HG02678 (cell line): ENCODE results near the gene HIBADH.
"Not testable (repeated sequence)": the region's sequence is repeated elsewhere in the genome, so short reads cannot be mapped to it uniquely, and the experiment has no call there.

ENCODE experiments used
- ATAC-seq: cut with Tn5 transposase; IDR thresholded peaks from one replicate; pipeline ENCODE4 v1.9.1; 2021; ENCODE audit warnings: mild to moderate bottlenecking, moderate library complexity; ENCODE audit not compliant: unreplicated experiment

Gene HIBADH

DNA sequence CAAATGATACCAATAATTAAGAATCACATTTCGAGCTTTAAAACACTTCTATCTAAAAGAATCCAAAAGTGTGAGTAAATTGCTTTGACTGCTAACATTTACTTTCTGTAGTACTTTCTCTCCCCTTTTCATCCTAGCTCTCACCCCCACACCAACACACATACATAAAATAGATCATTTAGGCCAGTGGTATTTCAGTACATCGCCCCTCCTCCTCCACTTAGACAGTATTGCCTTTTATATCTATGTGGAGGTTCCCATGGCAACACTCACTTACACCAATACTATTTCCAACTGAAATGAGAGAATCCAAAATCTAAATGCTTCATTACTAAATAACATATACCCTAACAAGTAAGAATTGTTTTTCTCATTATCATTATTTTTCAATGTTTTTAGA, 58.9 kb downstream of the HIBADH start:
- no peak for ATAC-seq

GRCh38 chr7:27602766-27603165, 59.9 kb downstream of the HIBADH start:
- ATAC-seq: no peak

- no peak for ATAC-seq
These were observed 61.5 kb downstream of the HIBADH start for GRCh38 chr7:27601217-27601616.

DNA sequence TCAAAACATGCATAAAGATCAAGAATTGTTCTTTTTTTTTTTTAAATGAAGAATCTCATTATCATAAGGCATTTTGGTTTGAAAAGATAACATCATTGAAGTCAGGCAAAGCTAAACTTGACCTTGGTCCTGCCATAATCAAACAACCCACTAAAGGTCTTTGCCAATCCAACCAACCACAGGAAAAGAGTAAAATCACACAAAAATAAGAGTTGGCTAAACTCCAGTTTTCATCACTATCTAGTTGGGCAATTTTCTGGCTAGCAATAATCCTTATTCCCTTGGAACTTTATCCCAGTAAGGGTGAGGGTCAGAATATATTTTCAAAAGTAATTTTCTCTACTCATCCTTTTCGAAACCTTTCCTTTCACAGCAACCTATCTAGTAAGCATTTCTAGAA, 62.4 kb downstream of the HIBADH start:
- ATAC-seq: no peak

DNA sequence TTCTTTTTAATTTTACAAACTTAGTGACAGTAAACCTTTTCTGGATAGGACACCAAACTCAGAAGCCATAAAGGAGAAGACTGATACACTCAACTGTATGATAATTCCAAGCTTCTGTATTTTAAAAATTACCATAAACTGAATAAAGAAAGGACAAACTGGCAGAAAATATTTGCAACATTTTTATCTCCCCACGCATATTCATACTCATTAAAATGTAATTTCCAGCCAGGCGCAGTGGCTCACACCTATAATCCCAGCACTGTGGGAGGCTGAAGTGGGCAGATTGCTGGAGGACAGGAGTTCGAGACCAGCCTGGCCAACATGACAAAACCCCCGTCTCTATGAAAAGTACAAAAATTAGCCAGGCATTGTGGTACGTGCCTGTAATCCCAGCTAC, 67.7 kb downstream of the HIBADH start:
- ATAC-seq: no peak

DNA sequence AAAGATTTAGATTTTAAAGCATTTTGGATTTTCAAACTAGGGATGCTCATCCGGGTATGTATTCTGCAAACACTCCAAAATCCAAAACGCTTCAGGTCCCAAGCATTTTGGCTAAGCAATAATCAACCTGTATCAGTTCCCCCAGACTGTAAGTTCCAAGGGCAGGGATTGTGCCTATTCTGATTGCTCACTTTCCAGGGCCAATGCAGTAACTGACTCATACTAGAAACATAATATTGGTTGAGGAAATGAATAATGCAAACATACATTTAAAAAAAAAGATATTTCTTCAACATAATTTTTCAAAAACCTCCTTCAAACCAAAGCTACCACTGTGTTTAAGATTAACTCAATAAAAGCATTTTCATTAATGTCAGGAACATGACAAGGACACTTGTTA, 69.5 kb downstream of the HIBADH start:
- no peak for ATAC-seq

- ATAC-seq: no peak
These were observed 72.3 kb downstream of the HIBADH start for GRCh38 chr7:27590416-27590815.

DNA sequence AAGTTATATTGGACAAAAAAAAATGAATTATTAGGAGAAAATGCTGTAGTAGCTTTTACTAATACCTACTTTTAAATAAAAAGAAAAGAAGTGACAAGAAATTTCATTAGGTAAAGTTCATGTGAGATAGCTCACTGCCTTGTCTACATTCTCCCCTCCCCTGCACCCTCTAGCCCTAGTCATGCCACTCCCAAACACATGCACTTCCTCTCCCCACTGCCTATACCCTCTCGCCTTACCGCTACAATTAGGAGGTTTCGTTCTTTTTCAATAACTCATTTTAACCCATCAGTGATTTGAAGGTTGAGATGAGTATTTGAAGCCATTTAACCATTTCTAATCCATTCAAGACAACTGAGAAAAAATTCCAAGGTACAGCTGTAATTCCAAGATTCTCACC, 75.3 kb downstream of the HIBADH start:
- ATAC-seq: peak; percentile 33

GRCh38 chr7:27586825-27587224, 75.9 kb downstream of the HIBADH start:
- ATAC-seq: peak; percentile 96

GRCh38 chr7:27585781-27586447, 76.8 kb downstream of the HIBADH start:
- no peak for ATAC-seq

- ATAC-seq: no peak
These were observed 80.8 kb downstream of the HIBADH start for GRCh38 chr7:27581906-27582305.

DNA sequence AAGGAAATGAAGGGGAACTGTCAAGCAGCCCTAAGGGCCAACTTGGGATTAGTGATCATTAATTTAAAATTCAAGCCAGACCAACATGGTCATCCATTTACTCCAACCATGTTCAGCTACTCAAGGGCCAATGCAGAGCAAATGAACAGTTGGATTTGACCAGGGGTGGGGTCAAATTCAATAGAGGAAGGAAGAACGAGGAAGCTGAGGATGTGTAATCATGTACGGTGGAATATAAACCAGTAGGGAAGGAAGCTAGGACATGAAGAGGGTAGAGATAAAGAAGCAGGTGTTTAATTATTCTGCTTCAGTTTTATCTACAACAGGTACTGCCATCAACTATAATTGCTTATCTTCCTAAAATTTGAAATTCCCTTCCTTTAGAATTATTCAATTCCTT, 81.6 kb downstream of the HIBADH start:
- ATAC-seq: no peak

GRCh38 chr7:27579565-27579964, 83.1 kb downstream of the HIBADH start:
- no peak for ATAC-seq

DNA sequence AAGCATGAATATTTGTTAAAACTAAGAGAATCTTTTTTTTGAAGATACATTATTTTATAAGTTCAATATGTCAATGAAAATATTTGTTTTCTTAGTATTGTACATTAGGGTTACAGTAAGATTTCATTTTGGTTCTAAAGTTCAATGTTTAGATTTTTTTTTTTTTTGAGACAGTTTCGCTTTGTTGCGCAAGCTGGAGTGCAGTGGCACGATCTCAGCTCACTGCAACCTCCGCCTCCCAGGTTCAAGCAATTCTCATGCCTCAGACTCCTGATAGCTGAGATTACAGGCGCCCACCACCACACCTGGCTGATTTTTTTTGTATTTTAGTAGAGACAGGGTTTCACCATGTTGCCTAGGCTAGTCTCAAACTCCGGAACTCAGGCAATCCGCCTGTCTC, 84.5 kb downstream of the HIBADH start:
- not testable (repeated sequence) for ATAC-seq

DNA sequence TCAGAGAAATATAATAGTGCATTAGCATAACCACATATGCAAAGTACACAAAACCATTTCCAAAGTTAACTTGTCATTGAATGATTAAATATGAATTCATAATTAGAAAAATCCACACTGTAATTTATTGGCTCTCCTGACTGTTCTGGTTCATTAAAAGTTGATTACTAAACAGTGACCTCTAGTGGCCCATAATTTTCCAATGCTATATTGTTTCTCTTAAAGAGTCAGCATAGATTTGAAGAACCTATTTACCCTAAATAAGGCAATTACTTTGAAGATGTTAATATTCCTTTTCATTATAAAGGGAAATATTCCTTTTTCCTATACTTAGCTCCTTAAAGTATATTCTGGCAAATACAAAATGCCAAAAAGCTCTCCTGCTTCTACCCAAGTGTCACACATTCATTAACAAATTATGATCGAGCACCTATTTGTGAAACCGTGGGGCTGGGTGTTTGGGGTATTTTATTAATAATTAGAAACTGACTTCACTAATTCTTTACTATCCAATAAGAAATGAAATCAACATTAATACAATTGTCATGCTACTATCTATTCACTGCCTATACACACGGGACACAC, 86.2 kb downstream of the HIBADH start:
- no peak for ATAC-seq

DNA sequence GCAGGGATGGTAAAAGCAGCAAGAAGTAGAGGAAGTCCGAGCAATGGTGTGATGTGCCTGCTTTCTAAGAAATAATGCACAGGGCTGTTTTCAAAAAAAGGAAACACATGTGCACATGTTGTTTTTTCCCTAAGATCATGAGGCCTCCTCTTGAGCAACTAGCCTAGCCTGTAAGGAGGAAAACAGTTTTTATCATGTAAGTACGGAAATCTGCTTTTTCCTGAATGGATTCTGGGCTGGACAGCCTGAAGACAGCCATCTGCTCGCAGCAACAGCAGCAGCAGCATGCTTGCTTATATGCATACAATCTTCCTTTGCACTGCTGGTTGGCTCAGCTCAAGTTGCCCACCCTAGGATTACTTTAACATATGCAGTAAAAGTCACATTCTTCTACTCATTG, 87.1 kb downstream of the HIBADH start:
- ATAC-seq: no peak

DNA sequence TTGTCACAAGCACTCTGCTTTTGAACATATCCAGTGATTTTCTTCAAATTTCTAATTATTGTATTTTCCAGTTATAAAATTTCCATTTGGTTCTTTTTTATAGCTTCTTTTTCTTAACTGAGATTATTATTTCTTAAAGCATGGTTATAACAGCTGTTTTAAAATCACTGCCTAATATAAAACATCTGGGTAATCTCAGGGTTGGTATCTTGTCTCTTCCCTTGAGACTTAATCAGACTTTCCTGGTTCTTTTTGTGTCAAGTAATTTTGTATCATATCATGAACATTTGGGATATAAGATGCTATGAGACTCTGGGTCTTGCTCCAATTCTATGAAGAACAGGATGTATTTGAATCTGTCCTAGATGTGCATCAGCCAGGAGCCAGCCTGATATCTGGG, 93.6 kb downstream of the HIBADH start:
- ATAC-seq: no peak

DNA sequence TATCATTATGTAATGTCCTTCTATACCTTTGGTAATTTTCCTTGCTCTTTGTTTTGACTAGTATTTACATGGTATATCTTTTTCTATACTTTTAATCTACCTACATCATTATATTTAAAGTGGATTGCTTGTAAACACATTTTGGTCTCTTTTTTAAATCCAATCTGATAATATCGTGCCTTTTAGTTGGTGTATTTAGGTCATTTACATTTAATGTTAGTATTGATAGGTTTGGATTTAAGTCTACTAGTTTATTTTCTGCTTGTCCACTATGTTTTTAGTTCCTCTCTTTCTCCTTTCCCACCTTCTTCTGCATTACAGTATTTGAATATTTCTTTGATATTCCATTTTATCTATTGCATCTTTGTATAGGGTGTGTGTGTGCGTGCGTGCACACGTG, 95.4 kb downstream of the HIBADH start:
- no peak for ATAC-seq

DNA sequence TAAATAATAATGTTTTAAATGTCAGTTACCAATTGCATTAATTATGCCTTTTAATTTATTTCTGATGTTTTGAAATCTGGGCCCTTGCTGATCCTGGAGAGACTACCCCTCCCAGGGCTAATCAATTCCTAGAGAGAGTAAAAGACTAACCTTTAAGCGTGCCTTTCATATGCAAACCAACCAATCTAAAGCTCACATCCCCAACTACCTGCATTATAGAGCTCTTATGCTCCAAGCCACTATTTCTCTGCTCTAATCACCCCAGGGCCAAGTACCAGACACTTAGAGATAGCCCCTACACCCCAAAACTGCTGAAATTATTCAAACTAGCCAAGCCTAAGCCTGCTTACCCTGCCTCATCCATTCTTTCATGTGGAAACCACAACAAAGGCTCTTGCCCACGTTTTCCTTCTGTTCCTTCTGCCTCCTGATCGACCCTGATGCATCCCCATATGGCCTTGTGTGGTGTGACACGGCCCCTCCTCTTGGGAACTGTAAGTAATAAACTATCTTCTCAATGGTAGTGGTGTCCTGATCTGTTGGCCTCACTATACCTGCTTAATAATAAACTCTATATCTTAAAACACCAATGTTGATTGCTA, 97.7 kb downstream of the HIBADH start:
- ATAC-seq: no peak

- no peak for ATAC-seq
These were observed 101.9 kb downstream of the HIBADH start for GRCh38 chr7:27560706-27561235.

- no peak for ATAC-seq
These were observed 107.0 kb downstream of the HIBADH start for GRCh38 chr7:27555670-27556069.

- no peak for ATAC-seq
These were observed 107.9 kb downstream of the HIBADH start for GRCh38 chr7:27554826-27555225.
